Gastroesophageal sphincter (tissue), 3 donors: ENCODE results near the gene PADI2.

Source experiments
- EP300 ChIP-seq: sonication (generic); formaldehyde crosslinking; IDR thresholded peaks from one replicate; pipeline ENCODE4 v1.6.1; 2017; ENCODE audit warnings: antibody characterized with exemption, mild to moderate bottlenecking
- POLR2A ChIP-seq, 2 donors: fragments of 450-650 bp; IDR thresholded peaks; one replicate each; pipeline ENCODE4 v1.6.1; 2017; ENCODE audit warnings: antibody characterized with exemption in 2 of 2, mild to moderate bottlenecking in 2 of 2, moderate library complexity in 1 of 2
- POLR2AphosphoS5 ChIP-seq: sonication (generic); formaldehyde crosslinking; IDR thresholded peaks from one replicate; pipeline ENCODE4 v1.6.1; 2017; ENCODE audit warnings: antibody characterized with exemption
- TF ChIP-seq, protein P1 (sequence below), 4 experiments: fragments of 200-600 bp in 2 of 4; fragments of 450-650 bp in 2 of 4; sonication (generic) in 1 of 4; IDR thresholded peaks; one replicate each; pipeline ENCODE4 v1.5.1; 2017 to 2019; ENCODE audit warnings: antibody characterized with exemption in 4 of 4, mild to moderate bottlenecking in 2 of 4, moderate library complexity in 2 of 4

DNA sequence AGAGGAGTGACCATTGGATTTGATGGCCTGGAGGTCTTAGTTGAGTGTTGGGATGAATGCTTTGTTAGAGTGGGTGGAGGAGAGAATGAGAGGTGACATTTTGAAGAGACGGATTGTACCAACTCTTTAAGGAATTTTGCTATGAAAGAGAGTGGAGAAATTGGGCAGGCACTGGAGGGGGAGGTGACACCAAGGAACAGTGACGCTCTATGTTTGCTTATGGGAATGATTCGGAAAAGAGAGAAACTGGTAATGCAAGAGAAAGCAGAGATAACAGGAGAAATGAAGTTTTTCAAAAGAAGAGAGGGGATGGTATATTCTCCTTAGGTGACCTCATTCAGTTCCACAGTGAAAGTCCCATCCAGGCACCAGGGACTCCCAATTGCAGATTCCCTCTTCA lies 24.5 kb upstream of the PADI2 start:
- TF ChIP-seq, protein P1, sequence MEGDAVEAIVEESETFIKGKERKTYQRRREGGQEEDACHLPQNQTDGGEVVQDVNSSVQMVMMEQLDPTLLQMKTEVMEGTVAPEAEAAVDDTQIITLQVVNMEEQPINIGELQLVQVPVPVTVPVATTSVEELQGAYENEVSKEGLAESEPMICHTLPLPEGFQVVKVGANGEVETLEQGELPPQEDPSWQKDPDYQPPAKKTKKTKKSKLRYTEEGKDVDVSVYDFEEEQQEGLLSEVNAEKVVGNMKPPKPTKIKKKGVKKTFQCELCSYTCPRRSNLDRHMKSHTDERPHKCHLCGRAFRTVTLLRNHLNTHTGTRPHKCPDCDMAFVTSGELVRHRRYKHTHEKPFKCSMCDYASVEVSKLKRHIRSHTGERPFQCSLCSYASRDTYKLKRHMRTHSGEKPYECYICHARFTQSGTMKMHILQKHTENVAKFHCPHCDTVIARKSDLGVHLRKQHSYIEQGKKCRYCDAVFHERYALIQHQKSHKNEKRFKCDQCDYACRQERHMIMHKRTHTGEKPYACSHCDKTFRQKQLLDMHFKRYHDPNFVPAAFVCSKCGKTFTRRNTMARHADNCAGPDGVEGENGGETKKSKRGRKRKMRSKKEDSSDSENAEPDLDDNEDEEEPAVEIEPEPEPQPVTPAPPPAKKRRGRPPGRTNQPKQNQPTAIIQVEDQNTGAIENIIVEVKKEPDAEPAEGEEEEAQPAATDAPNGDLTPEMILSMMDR (IDR thresholded peaks at IDR 0.05): no peak
- TF ChIP-seq POLR2AphosphoS5 (no peak), EP300 (no peak), POLR2A (IDR thresholded peaks at IDR 0.05) (no peak)
